DMS79 treated with DMSO at 0.1 percent for 48 hours (cell line): ENCODE measurements around the gene TRMU.

Source experiments
- DNase-seq: peaks from one replicate; lab custom pipeline; 2025; lab: John Stamatoyannopoulos, UW

The TRMU gene

GRCh38 chr22:46336119-46337078, 885 bp downstream of the TRMU start:
- no peak for DNase-seq

GRCh38 chr22:46337870-46338269, 2.4 kb downstream of the TRMU start:
- no peak for DNase-seq

GRCh38 chr22:46338636-46339035, 3.1 kb downstream of the TRMU start:
- no peak for DNase-seq

GRCh38 chr22:46339956-46340355, 4.4 kb downstream of the TRMU start:
- DNase-seq: no peak

- no peak for DNase-seq
Observed at GRCh38 chr22:46340676-46341075, 5.2 kb downstream of the TRMU start.

GRCh38 chr22:46346680-46347405, 11.3 kb downstream of the TRMU start:
- DNase-seq: no peak

- DNase-seq: no peak
Observed at GRCh38 chr22:46347646-46348045, 12.1 kb downstream of the TRMU start.

- DNase-seq: no peak
Observed at GRCh38 chr22:46348099-46348695, 12.7 kb downstream of the TRMU start.

- no peak for DNase-seq
Observed at GRCh38 chr22:46349238-46349637, 13.7 kb downstream of the TRMU start.

- DNase-seq: no peak
Observed at GRCh38 chr22:46349681-46350080, 14.2 kb downstream of the TRMU start.

- DNase-seq: no peak
Observed at GRCh38 chr22:46350121-46350520, 14.6 kb downstream of the TRMU start.

- no peak for DNase-seq
Observed at GRCh38 chr22:46350646-46351045, 15.1 kb downstream of the TRMU start.

- no peak for DNase-seq
Observed at GRCh38 chr22:46351131-46351735, 15.7 kb downstream of the TRMU start.

- no peak for DNase-seq
Observed at GRCh38 chr22:46351767-46352166, 16.3 kb downstream of the TRMU start.

GRCh38 chr22:46352276-46352675, 16.8 kb downstream of the TRMU start:
- DNase-seq: no peak

- peak; percentile 26 for DNase-seq
Observed at GRCh38 chr22:46352691-46353386, 17.3 kb downstream of the TRMU start.

GRCh38 chr22:46353483-46354105, 18.1 kb downstream of the TRMU start:
- DNase-seq: no peak

- no peak for DNase-seq
Observed at GRCh38 chr22:46354176-46354992, 18.9 kb downstream of the TRMU start.

GRCh38 chr22:46354993-46355305, 19.4 kb downstream of the TRMU start:
- no peak for DNase-seq

- DNase-seq: peak; percentile 20
Observed at GRCh38 chr22:46355369-46355995, 20.0 kb downstream of the TRMU start.
